NB4 (cell line): ENCODE measurements around the gene OLR1.

Experiments used
- DNase-seq: peaks from one replicate; pipeline ENCODE4 v3.0.0; 2010; ENCODE audit warnings: low read depth
- H3K4me3 ChIP-seq: one replicate; pipeline ENCODE4 v1.5.1; 2011; ENCODE audit warnings: mild to moderate bottlenecking, low read depth, low read length, moderate library complexity
- MYC ChIP-seq: IDR thresholded peaks from 2 replicates; pipeline ENCODE4 v1.6.1; 2011; ENCODE audit warnings: low read depth, low read length
- POLR2A ChIP-seq: IDR thresholded peaks from 2 replicates; pipeline ENCODE4 v1.6.1; 2011; ENCODE audit warnings: mild to moderate bottlenecking; ENCODE audit not compliant: insufficient read length; ENCODE audit errors: extremely low read depth
- TF ChIP-seq, protein P1 (sequence below): IDR thresholded peaks from 2 replicates; pipeline ENCODE4 v1.6.1; 2011; ENCODE audit warnings: low read depth, low read length
- TF ChIP-seq, protein P2 (sequence below): IDR thresholded peaks from one replicate; pipeline ENCODE4 v1.5.1; 2012; ENCODE audit warnings: low read depth, low read length

The OLR1 gene

DNA sequence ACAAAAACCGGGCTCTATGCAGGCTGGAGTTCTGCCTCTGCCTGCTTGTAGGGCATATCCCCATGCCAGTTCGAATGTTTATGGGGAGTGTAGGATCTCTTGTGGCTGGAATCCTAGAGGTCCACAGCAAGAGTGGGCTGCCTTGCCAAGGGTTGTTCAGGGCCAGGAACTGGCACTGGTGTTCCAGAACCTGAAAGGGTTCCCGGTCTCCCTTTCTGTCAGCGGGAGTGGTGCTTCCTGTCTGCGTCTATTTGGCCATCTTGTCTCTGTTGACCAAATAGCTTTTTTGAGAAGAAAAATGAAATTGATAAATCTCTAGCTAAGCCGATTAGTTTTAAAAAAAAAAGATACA, 17.8 kb downstream of the OLR1 start:
- H3K4me3 ChIP-seq = no peak overlapping the region

DNA sequence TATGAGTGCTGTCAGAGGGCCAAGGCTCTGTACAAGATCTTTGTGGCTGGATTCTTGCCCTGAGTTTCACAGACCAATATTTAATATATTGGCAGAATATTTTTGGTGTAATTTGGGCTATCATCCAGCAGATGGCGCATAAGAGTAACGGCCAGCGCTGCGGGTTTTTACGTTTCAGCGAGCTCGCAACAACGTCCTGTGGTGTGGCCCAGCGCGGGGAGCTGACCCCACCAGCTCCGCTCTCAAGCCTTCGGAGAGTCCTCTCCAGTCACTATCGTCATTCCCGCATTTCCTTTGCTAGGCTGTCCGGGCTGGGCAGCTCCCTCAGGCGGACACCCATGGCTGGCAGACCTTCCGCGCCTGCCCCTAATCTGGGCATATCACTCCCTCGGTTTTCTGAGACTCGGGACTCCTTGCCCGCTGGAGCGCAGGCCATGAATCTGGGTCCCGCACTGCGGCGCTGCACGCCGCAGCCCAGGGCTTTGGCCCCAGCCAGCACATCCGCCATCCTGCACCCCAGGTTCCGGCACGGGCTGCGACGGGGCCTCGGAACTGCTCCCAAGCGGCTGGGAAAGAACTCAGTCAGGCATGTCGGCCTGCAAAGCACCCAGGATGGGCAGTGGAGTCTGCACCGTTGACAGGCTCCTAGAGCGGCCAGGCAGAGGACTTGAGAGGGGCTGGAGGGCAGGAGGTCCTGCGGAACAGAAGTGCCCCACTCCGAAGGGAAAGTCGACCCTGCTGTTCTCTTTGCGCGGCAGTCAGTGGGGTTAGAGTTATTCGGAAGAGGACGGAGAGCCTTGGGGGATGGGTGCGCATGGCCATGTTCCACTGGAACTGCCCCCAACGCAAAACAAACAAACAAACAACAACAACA, 18.4 kb downstream of the OLR1 start:
- peak; percentile 65 for DNase-seq
- TF ChIP-seq, protein P1, sequence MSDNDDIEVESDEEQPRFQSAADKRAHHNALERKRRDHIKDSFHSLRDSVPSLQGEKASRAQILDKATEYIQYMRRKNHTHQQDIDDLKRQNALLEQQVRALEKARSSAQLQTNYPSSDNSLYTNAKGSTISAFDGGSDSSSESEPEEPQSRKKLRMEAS = no peak
- TF ChIP-seq POLR2A (no peak), MYC (0 out of 2 replicates have a peak, but pooled peaks have one; percentile 6)
- TF ChIP-seq, protein P2, sequence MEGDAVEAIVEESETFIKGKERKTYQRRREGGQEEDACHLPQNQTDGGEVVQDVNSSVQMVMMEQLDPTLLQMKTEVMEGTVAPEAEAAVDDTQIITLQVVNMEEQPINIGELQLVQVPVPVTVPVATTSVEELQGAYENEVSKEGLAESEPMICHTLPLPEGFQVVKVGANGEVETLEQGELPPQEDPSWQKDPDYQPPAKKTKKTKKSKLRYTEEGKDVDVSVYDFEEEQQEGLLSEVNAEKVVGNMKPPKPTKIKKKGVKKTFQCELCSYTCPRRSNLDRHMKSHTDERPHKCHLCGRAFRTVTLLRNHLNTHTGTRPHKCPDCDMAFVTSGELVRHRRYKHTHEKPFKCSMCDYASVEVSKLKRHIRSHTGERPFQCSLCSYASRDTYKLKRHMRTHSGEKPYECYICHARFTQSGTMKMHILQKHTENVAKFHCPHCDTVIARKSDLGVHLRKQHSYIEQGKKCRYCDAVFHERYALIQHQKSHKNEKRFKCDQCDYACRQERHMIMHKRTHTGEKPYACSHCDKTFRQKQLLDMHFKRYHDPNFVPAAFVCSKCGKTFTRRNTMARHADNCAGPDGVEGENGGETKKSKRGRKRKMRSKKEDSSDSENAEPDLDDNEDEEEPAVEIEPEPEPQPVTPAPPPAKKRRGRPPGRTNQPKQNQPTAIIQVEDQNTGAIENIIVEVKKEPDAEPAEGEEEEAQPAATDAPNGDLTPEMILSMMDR = peak; percentile 59
- peak overlapping the region; percentile 28 for H3K4me3 ChIP-seq

More for the DNA sequence above, 17.8 kb downstream of the OLR1 start:
- no peak for DNase-seq
- TF ChIP-seq MYC = no peak
- no peak for TF ChIP-seq POLR2A
- TF ChIP-seq, protein P1 = no peak
- TF ChIP-seq, protein P2 = no peak

DNA sequence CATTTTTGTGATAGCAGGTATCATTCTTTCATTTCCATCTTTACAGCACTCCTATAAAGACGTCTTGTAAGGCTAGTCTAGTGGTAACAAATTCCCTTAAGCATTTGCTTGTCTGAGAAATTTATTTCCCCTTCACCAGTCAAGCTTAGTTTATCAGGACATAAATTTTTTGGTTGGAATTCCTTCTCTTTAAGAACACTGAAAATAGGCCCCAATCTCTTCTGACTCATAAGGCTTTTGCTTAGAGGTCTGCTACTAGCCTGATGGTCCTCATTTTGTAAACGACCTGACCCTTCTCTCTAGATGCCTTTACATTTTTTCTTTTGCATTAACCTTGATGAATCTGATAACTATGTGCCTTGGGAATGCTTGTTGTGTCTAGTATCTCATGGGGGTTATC, 20.3 kb downstream of the OLR1 start:
- no peak overlapping the region for H3K4me3 ChIP-seq
- DNase-seq = no peak
- TF ChIP-seq MYC (no peak), POLR2A (no peak)
- TF ChIP-seq, protein P1 = no peak
- TF ChIP-seq, protein P2 = no peak

DNA sequence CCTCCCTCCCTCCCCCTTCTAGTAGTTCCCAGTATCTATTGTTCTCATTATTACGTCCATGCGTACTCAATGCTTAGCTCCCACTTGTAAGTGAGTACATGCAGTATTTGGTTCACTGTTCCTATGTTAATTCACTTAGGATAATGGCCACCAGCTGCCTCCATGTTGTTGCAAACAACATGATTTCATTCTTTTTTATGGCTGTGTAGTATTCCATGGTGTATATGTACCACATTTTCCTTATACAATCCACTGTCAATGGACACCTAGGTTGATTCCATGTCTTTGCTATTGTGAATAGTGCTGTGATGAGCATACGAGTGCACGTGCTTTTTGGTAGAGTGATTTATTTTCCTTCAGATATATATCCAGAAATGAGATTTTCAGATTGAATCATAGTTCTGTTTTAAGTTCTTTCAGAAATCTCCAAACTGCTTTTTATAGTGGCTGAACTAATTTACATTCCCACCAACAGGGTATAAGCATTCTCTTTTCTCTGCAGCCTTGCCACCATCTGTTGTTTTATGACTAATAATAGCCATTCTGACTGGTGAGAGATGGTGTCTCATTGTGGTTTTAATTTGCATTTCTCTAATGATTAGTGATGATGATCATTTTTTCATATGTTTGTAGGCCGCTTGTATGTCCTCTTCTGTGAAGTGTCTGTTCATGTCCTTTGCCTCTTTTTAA, 24.1 kb downstream of the OLR1 start:
- no peak for DNase-seq
- H3K4me3 ChIP-seq = no peak overlapping the region
- TF ChIP-seq POLR2A (no peak), MYC (no peak)
- TF ChIP-seq, protein P2 = no peak
- TF ChIP-seq, protein P1 = no peak

DNA sequence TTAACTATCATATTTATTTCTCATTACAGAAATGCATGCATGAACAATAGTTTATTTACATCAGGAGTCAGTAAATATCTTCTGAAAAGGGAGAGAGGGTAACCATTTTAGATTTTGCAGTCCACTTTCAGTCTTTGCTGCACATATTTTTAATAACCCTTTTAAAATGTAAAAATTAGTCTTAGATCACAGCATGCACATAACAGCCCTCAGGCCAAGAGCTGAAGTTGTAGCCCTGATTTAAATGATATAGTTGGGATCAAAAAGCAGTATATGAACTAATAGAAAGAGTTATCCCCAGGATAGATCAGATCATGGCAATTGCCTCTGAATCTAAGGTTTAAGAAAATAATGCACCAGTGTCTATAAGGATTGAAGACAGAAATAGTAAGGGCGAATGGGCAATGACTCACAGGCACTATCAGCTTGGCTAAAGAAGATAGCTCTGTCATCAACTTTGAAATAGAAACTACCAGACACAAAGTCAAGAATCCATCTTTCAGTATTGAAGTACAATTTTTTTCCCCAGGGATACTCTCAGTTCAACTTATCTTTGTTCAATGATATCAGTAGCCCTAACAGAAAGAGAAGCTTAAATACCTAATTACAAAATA, 28.8 kb downstream of the OLR1 start:
- no peak for TF ChIP-seq POLR2A
- TF ChIP-seq, protein P1 = no peak
- TF ChIP-seq MYC = no peak
- TF ChIP-seq, protein P2 = no peak
- H3K4me3 ChIP-seq = no peak overlapping the region
- no peak for DNase-seq
